COR-L47 (cell line): ENCODE data around the gene BAG3.

Experiments used
- DNase-seq: peaks from one replicate; lab custom pipeline; 2025; lab: John Stamatoyannopoulos, UW

BAG3 gene

GRCh38 chr10:119667562-119668328 is 16.6 kb downstream of the BAG3 start:
- peak; percentile 76 for DNase-seq

DNA sequence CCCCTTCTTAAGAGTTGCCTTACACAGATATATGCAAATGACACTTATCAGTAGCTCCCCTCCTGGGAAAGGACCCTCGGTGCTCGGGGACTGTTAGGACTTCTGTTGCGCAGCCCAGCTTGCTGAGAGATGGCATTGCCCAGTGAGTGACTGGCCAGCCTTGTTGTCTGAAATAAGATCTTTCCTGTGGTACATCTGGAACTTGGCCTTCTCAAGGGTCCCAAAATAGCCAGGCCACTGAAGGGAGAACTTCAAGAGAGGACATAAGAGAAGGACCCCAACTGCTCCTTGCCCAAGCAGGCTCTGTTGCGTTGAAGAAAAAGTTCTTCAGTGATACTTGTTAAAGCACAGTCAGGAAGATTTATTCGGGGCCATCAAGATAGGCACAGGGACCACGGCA is 17.3 kb downstream of the BAG3 start:
- DNase-seq, result no peak

- no peak for DNase-seq
Measured at GRCh38 chr10:119669331-119669730, 18.2 kb downstream of the BAG3 start.

DNA sequence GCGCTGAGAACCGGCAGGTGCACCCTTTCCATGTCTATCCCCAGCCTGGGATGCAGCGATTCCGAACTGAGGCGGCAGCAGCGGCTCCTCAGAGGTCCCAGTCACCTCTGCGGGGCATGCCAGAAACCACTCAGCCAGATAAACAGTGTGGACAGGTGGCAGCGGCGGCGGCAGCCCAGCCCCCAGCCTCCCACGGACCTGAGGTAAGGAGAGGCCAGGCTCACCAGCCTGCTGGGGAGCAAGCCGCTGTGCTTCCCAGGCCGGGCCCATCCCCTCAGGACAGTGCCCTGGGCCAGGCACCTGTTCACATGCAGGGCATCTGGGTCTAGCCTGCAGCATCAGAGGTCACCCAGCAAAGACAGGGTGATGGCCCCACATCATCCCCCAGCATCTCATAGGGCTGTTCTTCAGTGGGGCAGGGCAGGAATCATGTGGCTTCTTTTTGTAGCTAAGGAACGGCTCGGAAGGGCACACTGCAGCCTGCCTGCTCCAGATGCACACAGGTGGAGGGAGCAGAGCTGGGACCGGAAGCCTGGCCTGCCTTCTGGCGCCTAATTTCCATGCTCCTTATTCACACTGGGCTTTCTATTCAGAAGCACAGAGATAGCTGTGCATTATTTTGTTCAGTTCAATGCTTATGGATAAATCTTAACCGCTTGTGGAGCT is 18.9 kb downstream of the BAG3 start:
- DNase-seq, result no peak

DNA sequence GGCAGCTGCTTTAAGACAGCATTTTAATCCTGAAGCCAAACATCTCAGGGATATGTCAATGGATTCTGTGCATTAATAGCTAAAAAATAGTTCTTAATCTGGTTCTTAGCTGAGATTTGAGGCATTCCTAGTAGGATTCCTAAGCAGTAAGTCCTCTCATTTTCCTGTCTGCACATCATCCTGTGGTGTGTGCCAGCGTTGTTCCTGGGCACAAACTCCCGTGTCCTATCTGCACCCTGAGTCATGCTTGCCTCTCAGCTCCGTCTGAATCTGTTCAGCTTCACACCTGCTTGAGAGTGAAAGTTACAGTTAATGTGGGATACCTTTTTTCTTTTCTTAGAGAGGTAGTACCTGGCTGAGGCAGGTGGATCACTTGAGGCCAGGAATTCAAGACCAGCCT is 19.5 kb downstream of the BAG3 start:
- DNase-seq, result no peak

GRCh38 chr10:119671381-119671780 is 20.2 kb downstream of the BAG3 start:
- no peak for DNase-seq

DNA sequence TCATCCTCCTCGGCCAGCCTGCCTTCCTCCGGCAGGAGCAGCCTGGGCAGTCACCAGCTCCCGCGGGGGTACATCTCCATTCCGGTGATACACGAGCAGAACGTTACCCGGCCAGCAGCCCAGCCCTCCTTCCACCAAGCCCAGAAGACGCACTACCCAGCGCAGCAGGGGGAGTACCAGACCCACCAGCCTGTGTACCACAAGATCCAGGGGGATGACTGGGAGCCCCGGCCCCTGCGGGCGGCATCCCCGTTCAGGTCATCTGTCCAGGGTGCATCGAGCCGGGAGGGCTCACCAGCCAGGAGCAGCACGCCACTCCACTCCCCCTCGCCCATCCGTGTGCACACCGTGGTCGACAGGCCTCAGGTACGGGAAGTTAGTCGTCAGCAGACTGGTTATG is 21.1 kb downstream of the BAG3 start:
- no peak for DNase-seq

DNA sequence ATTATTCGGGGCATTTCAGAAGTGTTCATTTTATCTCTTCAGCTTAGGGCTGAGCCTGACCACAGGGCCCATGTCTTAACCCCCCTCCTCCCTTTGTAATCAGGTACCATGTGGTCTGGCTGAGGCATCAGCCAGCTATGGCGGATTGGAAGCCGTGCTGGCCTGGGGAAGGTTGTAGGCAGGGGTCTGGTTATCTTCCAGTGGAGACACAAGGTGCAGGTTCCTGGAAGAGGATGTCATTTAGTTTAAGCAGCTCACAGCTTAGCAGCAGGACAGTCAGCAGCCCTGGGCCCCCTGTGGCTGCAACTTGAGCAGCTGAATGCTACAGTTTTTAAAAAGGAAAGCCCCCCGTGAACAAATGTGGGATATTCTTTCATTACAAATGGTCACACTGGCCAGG is 22.1 kb downstream of the BAG3 start:
- DNase-seq, result no peak

DNA sequence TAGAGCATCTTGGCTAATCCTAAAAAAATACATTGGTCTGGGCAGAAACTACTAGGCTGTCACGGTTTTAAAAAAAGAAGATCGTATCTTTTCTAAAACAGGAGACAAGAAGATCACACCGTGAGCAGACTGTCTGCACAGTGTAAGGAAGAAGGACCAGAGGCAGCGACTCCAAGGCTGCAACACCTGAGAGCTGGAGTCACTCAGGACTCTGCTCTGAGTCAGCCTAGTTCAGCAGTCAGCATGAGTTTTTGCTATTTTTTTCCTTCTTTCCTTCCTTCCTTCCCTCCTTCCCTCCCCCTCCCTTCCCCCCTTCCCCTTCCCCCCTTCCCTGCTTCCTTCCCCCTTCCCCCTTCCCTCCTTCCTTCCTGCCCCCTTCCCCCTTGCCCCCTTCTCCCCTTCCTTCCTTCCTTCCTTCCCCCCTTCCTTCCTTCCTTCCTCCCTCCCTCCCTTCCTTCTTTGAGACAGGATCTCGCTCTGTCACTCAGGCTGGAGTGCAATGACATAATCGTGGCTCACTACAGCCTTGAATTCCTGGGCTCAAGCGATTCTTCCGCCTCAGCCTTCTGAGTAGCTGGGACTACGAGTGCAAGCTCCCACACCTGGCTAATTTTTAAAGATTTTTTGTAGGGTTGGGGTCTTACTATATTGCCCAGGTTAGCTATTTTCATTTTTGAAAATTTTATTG is 24.4 kb downstream of the BAG3 start:
- DNase-seq, result no peak

DNA sequence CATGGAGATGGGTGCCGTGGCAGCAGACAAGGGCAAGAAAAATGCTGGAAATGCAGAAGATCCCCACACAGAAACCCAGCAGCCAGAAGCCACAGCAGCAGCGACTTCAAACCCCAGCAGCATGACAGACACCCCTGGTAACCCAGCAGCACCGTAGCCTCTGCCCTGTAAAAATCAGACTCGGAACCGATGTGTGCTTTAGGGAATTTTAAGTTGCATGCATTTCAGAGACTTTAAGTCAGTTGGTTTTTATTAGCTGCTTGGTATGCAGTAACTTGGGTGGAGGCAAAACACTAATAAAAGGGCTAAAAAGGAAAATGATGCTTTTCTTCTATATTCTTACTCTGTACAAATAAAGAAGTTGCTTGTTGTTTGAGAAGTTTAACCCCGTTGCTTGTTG is 25.9 kb downstream of the BAG3 start:
- no peak for DNase-seq

- no peak for DNase-seq
Measured at GRCh38 chr10:119677904-119678755, 26.9 kb downstream of the BAG3 start.

- no peak for DNase-seq
Measured at GRCh38 chr10:119679480-119679829, 28.3 kb downstream of the BAG3 start.

DNA sequence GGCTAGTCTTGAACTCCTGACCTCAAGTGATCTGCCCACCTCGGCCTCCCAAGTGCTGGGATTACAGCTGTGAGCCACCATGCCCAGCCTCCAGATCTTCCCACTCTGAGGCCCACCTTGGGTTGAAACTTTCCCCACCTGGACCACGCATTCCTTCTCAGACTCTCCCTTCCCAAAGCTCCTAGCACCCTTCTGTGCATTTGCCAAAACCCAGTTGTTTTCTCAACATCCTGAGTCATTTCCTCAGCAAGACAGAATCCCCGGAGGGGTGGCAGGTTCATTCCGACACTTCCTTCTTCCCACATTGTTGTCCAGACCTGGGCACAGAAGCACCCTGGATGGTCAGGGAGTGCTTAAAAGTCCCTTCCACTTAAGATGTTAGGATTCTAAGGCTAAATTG is 28.9 kb downstream of the BAG3 start:
- DNase-seq, result no peak

DNA sequence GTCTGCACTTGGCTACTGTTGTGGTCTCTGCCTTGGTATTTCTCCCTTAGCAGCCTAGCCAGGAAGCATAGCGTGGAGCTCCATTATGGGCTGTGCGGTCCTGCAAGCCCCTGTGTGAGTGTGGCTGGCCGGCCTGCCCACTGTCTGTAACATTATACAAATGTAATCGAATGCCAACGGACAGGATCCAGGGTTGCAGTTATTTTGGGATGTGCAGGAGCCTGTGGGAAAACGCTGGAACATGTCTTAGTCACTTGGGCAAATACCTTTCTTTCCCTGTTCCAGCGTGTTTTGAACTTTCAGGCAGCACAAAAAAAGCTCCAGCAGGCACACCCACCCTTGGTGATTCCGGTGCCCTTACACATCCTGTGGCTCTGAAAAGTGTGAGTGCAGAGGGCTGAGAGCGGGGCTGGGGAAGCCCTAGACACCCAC is 29.5 kb downstream of the BAG3 start:
- no peak for DNase-seq

DNA sequence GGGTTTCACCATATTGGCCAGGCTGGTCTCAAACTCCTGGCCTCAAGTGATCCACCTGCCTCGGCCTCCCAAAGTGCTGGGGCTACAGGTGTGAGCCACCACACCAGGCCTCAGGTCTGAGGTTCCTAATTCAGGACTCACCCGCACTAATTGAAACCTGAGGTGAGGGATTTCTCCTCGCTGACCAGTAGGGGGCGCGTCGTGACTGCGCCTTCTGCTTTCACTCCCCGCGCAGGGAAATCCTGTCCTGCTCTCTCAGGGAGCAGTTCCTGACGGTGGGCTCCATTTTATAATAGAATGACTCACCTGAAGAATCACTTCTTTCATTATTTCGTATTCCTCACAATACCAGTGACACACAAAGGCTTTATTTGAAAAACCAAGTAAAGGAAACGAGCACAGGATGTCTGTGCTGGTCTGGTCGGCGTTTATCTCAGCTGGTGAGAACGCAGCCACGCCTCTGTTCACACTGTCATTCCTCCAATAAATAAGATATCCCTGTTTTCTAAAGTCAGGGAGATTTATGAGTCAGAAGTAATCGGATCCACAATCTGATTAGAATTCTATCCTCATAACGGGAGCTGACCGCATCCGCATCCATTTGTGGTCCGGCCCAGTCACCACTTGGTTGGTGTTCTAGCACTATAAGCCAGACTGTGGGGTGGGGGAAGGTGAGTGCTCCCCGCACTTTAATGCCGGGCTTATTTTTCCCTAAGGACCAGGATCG is 35.4 kb downstream of the BAG3 start:
- peak; percentile 9 for DNase-seq

GRCh38 chr10:119687192-119688032 is 36.2 kb downstream of the BAG3 start:
- DNase-seq, result no peak

GRCh38 chr10:119688033-119688508 is 36.9 kb downstream of the BAG3 start:
- DNase-seq, result no peak

GRCh38 chr10:119689016-119689580 is 37.9 kb downstream of the BAG3 start:
- DNase-seq, result no peak

GRCh38 chr10:119691726-119692125 is 40.5 kb downstream of the BAG3 start:
- no peak for DNase-seq

DNA sequence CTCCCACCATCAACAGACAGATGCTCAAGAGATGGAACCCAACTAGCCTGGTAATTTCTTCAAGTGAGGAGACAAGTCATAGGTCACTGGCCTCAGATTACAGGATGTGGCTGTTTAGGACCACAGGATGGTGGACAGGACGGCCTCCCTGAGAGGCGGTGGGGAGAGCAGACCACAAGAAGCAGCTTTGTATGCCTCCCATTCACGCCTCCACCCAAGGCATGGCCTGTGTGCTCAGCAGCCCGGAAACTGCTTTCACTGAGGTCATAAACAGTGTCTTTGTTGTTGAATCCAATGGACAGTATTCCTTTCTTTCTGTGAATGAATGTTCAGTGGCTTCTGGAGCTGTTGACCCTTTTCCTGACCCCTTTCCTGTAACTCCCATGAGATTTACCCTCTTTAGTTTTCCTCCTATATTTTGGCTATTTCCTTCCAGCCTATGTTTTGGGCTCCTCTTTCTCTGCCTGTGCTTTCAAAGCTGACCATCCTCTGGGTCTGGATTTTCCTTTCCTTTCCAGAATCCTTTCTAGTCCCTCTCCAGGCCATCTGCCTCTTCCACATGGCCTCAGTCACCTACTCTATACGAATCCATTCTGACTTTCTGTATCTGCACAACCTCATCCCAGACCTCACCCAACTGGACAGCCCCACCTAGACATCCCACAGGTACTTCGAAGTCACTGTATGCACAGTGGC is 42.2 kb downstream of the BAG3 start:
- DNase-seq, result no peak
